GM10266 (cell line): ENCODE data around the gene FAM156B.
A peak's percentile ranks its signal among the peaks of the same experiment; 100 is the strongest.
"Not testable (repeated sequence)": the region's sequence is repeated elsewhere in the genome, so short reads cannot be mapped to it uniquely, and the experiment has no call there.

Source experiments
- DNase-seq: peaks from one replicate; pipeline ENCODE4 v3.0.0; 2012; ENCODE audit errors: extremely low spot score
- CTCF ChIP-seq: IDR thresholded peaks from 2 replicates; pipeline ENCODE4 v1.5.1; 2012; ENCODE audit warnings: mild to moderate bottlenecking, low read depth; ENCODE audit not compliant: control insufficient read depth, insufficient read depth; ENCODE audit errors: missing control alignments

FAM156B gene

GRCh38 chrX:52934704-52935469 is 37.8 kb downstream of the FAM156B start:
- peak; percentile 70 for TF ChIP-seq CTCF
- peak; percentile 68 for DNase-seq

- DNase-seq, result not testable (repeated sequence)
These were observed 38.3 kb downstream of the FAM156B start for GRCh38 chrX:52935470-52935784.

- not testable (repeated sequence) for DNase-seq
These were observed 43.6 kb downstream of the FAM156B start for GRCh38 chrX:52940704-52941103.

GRCh38 chrX:52941728-52942127 is 44.6 kb downstream of the FAM156B start:
- not testable (repeated sequence) for DNase-seq

- not testable (repeated sequence) for DNase-seq
These were observed 48.8 kb downstream of the FAM156B start for GRCh38 chrX:52945838-52946494.

- DNase-seq, result not testable (repeated sequence)
These were observed 50.4 kb downstream of the FAM156B start for GRCh38 chrX:52947501-52947900.

- not testable (repeated sequence) for DNase-seq
These were observed 51.1 kb downstream of the FAM156B start for GRCh38 chrX:52948265-52948664.

GRCh38 chrX:52949325-52949724 is 52.2 kb downstream of the FAM156B start:
- not testable (repeated sequence) for DNase-seq

GRCh38 chrX:52949884-52950283 is 52.8 kb downstream of the FAM156B start:
- not testable (repeated sequence) for DNase-seq
